B cell (primary cell): ENCODE data around the gene GPR35. TPM values are rescaled to one million over a fixed set of nuclear protein-coding genes. Genes with fewer than 3 reads are reported as not detected.

Source experiments
- ATAC-seq: fragments of 200-7000 bp; cut with Tn5 transposase; one replicate; pipeline ENCODE4 v1.10.0; 2021; ENCODE audit warnings: low read depth, mild to moderate bottlenecking, moderate number of reproducible peaks, moderate library complexity
- CTCF ChIA-PET: fragments of 350-600 bp; sonication (Branson Sonifier 250); formaldehyde crosslinking; loops from one replicate; lab custom pipeline; 2021; ENCODE audit warnings: antibody characterized with exemption, inconsistent platforms; lab: Charles Lee
- POLR2A ChIA-PET: fragments of 350-600 bp; sonication (Branson Sonifier 250); formaldehyde crosslinking; loops from one replicate; lab custom pipeline; 2021; ENCODE audit warnings: antibody characterized with exemption; lab: Charles Lee
- DNase-seq: peaks from one replicate; pipeline ENCODE4 v3.0.0; 2013
- H2AFZ ChIP-seq: 2 replicates; pipeline ENCODE4 v1.6.1; 2012; ENCODE audit warnings: mild to moderate bottlenecking, low read depth, low read length; ENCODE audit not compliant: insufficient read depth, poor library complexity, severe bottlenecking
- H3K27ac ChIP-seq, 2 donors: 1 replicate in 1 of 2; 2 replicates in 1 of 2; pipeline ENCODE4 v1.5.1; 2012 to 2013; ENCODE audit warnings: low read length in 2 of 2, mild to moderate bottlenecking in 2 of 2, moderate library complexity in 1 of 2
- H3K27me3 ChIP-seq, 4 experiments: fragments of 200-600 bp in 1 of 4; sonication (generic) in 1 of 4; replicated peaks in 1 of 4; 1 replicate in 2 of 4; 2 replicates in 2 of 4; pipeline versions ENCODE4 v1.6.1 to v1.7.0; 2013 to 2016; ENCODE audit warnings: low read length in 3 of 4, mild to moderate bottlenecking in 2 of 4, mixed read lengths in 1 of 4, moderate library complexity in 1 of 4; ENCODE audit not compliant: insufficient read depth in 4 of 4, control insufficient read depth in 3 of 4; ENCODE audit errors: control extremely low read depth in 1 of 4
- H3K36me3 ChIP-seq, 2 experiments: replicated peaks in 1 of 2; 1 replicate in 1 of 2; 2 replicates in 1 of 2; pipeline versions ENCODE4 v1.6.1 to v1.7.1; 2013; ENCODE audit warnings: low read length in 1 of 2; ENCODE audit not compliant: insufficient read depth in 2 of 2, control insufficient read depth in 1 of 2; ENCODE audit errors: control extremely low read depth in 1 of 2, extremely low read depth in 1 of 2
- H3K4me1 ChIP-seq, 2 donors: fragments of 200-600 bp in 1 of 2; sonication (generic) in 1 of 2; 1 replicate in 1 of 2; 2 replicates in 1 of 2; pipeline versions ENCODE4 v1.5.1 to v1.6.1; 2013 to 2017; ENCODE audit warnings: low read length in 2 of 2; ENCODE audit not compliant: control insufficient read depth in 2 of 2, insufficient read depth in 2 of 2
- H3K4me2 ChIP-seq: replicated peaks from 2 replicates; pipeline ENCODE3; 2012; ENCODE audit warnings: mild to moderate bottlenecking, low read depth, low read length; ENCODE audit not compliant: poor library complexity, severe bottlenecking
- H3K4me3 ChIP-seq, 5 experiments: fragments of 200-600 bp in 1 of 5; sonication (generic) in 1 of 5; 1 replicate in 3 of 5; 2 replicates in 2 of 5; pipeline versions ENCODE4 v1.5.1 to v1.7.0; 2011 to 2016; ENCODE audit warnings: low read length in 4 of 5, mild to moderate bottlenecking in 4 of 5, low read depth in 2 of 5, control low read depth in 1 of 5, moderate library complexity in 1 of 5; ENCODE audit not compliant: insufficient read depth in 1 of 5; ENCODE audit errors: control extremely low read depth in 1 of 5, extremely low read depth in 1 of 5
- H3K79me2 ChIP-seq: fragments of 200-600 bp; sonication (generic); one replicate; pipeline ENCODE4 v1.6.0; 2016; ENCODE audit warnings: low read length; ENCODE audit not compliant: control insufficient read depth, insufficient read depth
- H3K9ac ChIP-seq: fragments of 200-600 bp; sonication (generic); 2 replicates; pipeline ENCODE4 v1.6.1; 2017; ENCODE audit warnings: mild to moderate bottlenecking, low read length, moderate library complexity
- H3K9me3 ChIP-seq, 3 donors: one replicate each; pipeline versions ENCODE4 v1.6.1 to v1.7.1; 2013; ENCODE audit warnings: low read length in 2 of 3; ENCODE audit not compliant: control insufficient read depth in 2 of 3, insufficient read depth in 1 of 3; ENCODE audit errors: control extremely low read depth in 1 of 3
- H4K20me1 ChIP-seq: 2 replicates; pipeline ENCODE4 v1.6.0; 2012; ENCODE audit warnings: mild to moderate bottlenecking, low read length; ENCODE audit not compliant: insufficient read depth, control insufficient read depth, poor library complexity, severe bottlenecking
- H3K27ac Mint-ChIP-seq: one replicate; pipeline ENCODE4 v1.8.0; 2021; ENCODE audit warnings: mixed read lengths
- H3K27me3 Mint-ChIP-seq: one replicate; pipeline ENCODE4 v1.8.0; 2021; ENCODE audit warnings: mixed read lengths
- H3K4me1 Mint-ChIP-seq: one replicate; pipeline ENCODE4 v1.8.0; 2021; ENCODE audit warnings: mixed read lengths
- H3K4me3 Mint-ChIP-seq: one replicate; pipeline ENCODE4 v1.8.0; 2021; ENCODE audit warnings: mixed read lengths
- H3K9me3 Mint-ChIP-seq: one replicate; pipeline ENCODE4 v1.8.0; 2022; ENCODE audit warnings: mixed read lengths; ENCODE audit not compliant: insufficient read depth
- EZH2 ChIP-seq: IDR thresholded peaks from 2 replicates; pipeline ENCODE4 v1.6.1; 2012; ENCODE audit warnings: borderline replicate concordance, low read depth, mild to moderate bottlenecking, moderate library complexity, low read length; ENCODE audit not compliant: insufficient read depth, poor library complexity, severe bottlenecking
- WGBS: methylation state at CpG from one replicate; pipeline ENCODE4 v1.1.5; 2013; ENCODE audit warnings: missing lambda C conversion rate; ENCODE audit not compliant: insufficient coverage; 5-methylcytosine and 5-hydroxymethylcytosine counted together
- intact Hi-C: fragments of 100-400 bp; cut with micrococcal nuclease; formaldehyde crosslinking; loops from one replicate; pipeline ENCODE4 v1.10.0; 2022
- polyA plus RNA-seq: library from polyadenylated mRNA; depleted of rRNA; stranded (reverse); fragments of >200 nt; gene quantifications from 2 replicates; pipeline ENCODE4 v1.2.3, GENCODE V29; 2012
- total RNA-seq, 2 donors: library from RNA; stranded (reverse); fragments of 120-200 nt in 1 of 2; gene quantifications; 1 replicate in 1 of 2; 2 replicates in 1 of 2; pipeline versions ENCODE4 v1.2.3 to v1.2.4, GENCODE V29; 2013 to 2022
- TF ChIP-seq, protein P1 (sequence below): fragments of 200-600 bp; IDR thresholded peaks from one replicate; pipeline ENCODE4 v1.8.0; 2022; ENCODE audit warnings: antibody characterized with exemption, mild to moderate bottlenecking

The GPR35 gene
- total and polyA plus RNA-seq, 2 donors (not counting 1 experiment from before 2014, with no cell fraction given), result 1.8 to 9.6 TPM

- DNase-seq, result no peak
- H3K9ac ChIP-seq, result no peak overlapping the region
- WGBS, result 98% methylated on average over 14 of the region's 14 CpGs
- Mint-ChIP-seq H3K9me3 (no peaks in the 10 kb centered on the region), H3K4me3 (no peak overlapping the region), H3K4me1 (peaks cover 34% of the 10 kb centered on the region), H3K27ac (no peak overlapping the region), H3K27me3 (no peaks in the 10 kb centered on the region)
- CTCF ChIA-PET, result interaction anchor here (7.2 kb wide), 1 partner anchor 25 kb away, joined by 126 read pairs; the partner anchor contains the start of gene DUSP28
- intact Hi-C loops, result no loop called here
- no peak overlapping the region for H3K4me2 ChIP-seq
- peaks cover 88% of the 10 kb centered on the region for H4K20me1 ChIP-seq
- H3K4me1 ChIP-seq, result peaks cover 29% of the 10 kb centered on the region in 2 donors
- peaks cover 94% of the 10 kb centered on the region for H3K79me2 ChIP-seq
- H3K9me3 ChIP-seq, result no peaks in the 10 kb centered on the region
- no peaks in the 10 kb centered on the region for H3K27me3 ChIP-seq
- POLR2A ChIA-PET, result no interaction called here
- H3K4me3 ChIP-seq, result no peak overlapping the region
- no peak for ATAC-seq
- H3K27ac ChIP-seq, result no peak overlapping the region
- H2AFZ ChIP-seq, result no peak overlapping the region
- TF ChIP-seq EZH2, result no peak
- TF ChIP-seq, protein P1, sequence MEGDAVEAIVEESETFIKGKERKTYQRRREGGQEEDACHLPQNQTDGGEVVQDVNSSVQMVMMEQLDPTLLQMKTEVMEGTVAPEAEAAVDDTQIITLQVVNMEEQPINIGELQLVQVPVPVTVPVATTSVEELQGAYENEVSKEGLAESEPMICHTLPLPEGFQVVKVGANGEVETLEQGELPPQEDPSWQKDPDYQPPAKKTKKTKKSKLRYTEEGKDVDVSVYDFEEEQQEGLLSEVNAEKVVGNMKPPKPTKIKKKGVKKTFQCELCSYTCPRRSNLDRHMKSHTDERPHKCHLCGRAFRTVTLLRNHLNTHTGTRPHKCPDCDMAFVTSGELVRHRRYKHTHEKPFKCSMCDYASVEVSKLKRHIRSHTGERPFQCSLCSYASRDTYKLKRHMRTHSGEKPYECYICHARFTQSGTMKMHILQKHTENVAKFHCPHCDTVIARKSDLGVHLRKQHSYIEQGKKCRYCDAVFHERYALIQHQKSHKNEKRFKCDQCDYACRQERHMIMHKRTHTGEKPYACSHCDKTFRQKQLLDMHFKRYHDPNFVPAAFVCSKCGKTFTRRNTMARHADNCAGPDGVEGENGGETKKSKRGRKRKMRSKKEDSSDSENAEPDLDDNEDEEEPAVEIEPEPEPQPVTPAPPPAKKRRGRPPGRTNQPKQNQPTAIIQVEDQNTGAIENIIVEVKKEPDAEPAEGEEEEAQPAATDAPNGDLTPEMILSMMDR, result no peak
- H3K36me3 ChIP-seq, result peaks cover 0 to 22% of the 10 kb centered on the region in 2 experiments
These were observed 35.9 kb upstream of the GPR35 start for GRCh38 chr2:240589375-240589774.

DNA sequence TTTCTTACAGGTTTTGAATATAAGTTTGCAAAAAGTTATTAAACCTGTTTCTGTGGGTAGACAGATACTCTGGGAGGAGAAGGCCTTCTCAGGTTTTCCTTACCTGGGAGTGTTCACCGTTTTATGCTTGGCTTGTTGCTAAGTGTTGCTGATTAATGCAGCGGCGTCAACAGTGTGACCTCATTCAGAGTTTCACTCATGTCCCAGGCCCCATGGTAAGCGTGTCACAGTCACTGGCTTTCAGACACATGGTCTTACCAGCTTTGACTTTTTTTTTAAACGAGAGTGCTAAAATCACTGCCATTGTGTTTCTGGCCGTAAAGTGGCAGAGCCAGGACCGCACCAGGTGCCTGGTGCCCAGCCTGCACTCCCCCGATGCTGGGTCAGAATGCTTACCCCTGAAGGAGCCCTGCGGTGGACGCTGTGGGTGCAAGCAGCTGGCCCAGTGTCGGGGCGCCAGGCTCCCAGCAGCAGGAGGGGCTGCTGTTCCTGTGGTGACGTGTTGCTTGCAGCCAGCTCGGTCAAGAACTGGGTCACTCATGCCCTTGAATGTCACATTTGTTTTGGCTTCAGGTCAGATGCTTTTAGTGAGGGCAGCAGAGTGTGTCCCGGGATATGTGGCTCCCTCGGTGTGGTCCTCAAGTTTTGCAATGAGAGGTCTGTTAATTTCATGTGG is 35.3 kb upstream of the GPR35 start:
- ATAC-seq, result no peak
- Histone ChIP-seq H3K4me1 (peaks cover 23% of the 10 kb centered on the region in 2 donors), H2AFZ (no peak overlapping the region), H4K20me1 (peaks cover 88% of the 10 kb centered on the region), H3K9me3 (no peaks in the 10 kb centered on the region), H3K4me3 (no peak overlapping the region), H3K4me2 (no peak overlapping the region), H3K27me3 (no peaks in the 10 kb centered on the region), H3K27ac (no peak overlapping the region), H3K9ac (no peak overlapping the region), H3K79me2 (peaks cover 92% of the 10 kb centered on the region), H3K36me3 (peaks cover 0 to 22% of the 10 kb centered on the region in 2 experiments)
- intact Hi-C loops, result no loop called here
- 93% methylated on average over 16 of the region's 16 CpGs for WGBS
- Mint-ChIP-seq H3K27ac (no peak overlapping the region), H3K9me3 (no peaks in the 10 kb centered on the region), H3K4me3 (no peak overlapping the region), H3K4me1 (peaks cover 28% of the 10 kb centered on the region), H3K27me3 (no peaks in the 10 kb centered on the region)
- TF ChIP-seq EZH2, result no peak
- TF ChIP-seq, protein P1, result no peak
- ChIA-PET POLR2A (interaction anchor here (0.5 kb wide), 1 partner anchor 154 kb away, joined by 7 read pairs; no protein-coding TSS in a partner anchor), CTCF (interaction anchor here (7.2 kb wide), 1 partner anchor 26 kb away, joined by 126 read pairs; the partner anchor contains the start of gene DUSP28)
- no peak for DNase-seq
